HepG2 (cell line): Measurements from ENCODE around the gene HES7. TPM values are rescaled to one million over a fixed set of nuclear protein-coding genes. Genes with fewer than 3 reads are reported as not detected.

ENCODE experiments used
- DPF2 ChIP-seq: sonication (generic); formaldehyde crosslinking; IDR thresholded peaks from 2 replicates; pipeline ENCODE4 v1.4.0; 2020; ENCODE audit warnings: mild to moderate bottlenecking, low read depth, missing genetic modification reagents, borderline replicate concordance
- KDM6A ChIP-seq: IDR thresholded peaks from 2 replicates; pipeline ENCODE4 v1.6.1; 2016; ENCODE audit warnings: low read depth
- MEIS1 ChIP-seq: sonication (generic); formaldehyde crosslinking; IDR thresholded peaks from 2 replicates; pipeline ENCODE4 v1.9.0; 2021; ENCODE audit warnings: mild to moderate bottlenecking, missing genetic modification reagents, moderate library complexity, borderline replicate concordance
- MXI1 ChIP-seq: IDR thresholded peaks from 3 replicates; pipeline ENCODE4 v1.6.1; 2012; ENCODE audit warnings: low read depth, low read length, inconsistent platforms, borderline replicate concordance
- NFKB2 ChIP-seq: sonication (generic); formaldehyde crosslinking; IDR thresholded peaks from 2 replicates; pipeline ENCODE4 v1.4.0; 2020; ENCODE audit warnings: missing genetic modification reagents, borderline replicate concordance
- NFYB ChIP-seq: sonication (generic); formaldehyde crosslinking; IDR thresholded peaks from 2 replicates; pipeline ENCODE4 v1.4.0; 2020; ENCODE audit warnings: missing genetic modification reagents
- NPAS2 ChIP-seq: sonication (generic); formaldehyde crosslinking; IDR thresholded peaks from 2 replicates; pipeline ENCODE4 v1.8.0; 2022; ENCODE audit warnings: mild to moderate bottlenecking, missing genetic modification reagents, borderline replicate concordance
- POLR2AphosphoS2 ChIP-seq: IDR thresholded peaks from 2 replicates; pipeline ENCODE4 v1.6.1; 2011; ENCODE audit warnings: low read depth, low read length, improper control_type of control experiment
- RFXAP ChIP-seq: sonication (generic); formaldehyde crosslinking; IDR thresholded peaks from 2 replicates; pipeline ENCODE4 v1.4.0; 2020; ENCODE audit warnings: missing genetic modification reagents, borderline replicate concordance
- SOX6 ChIP-seq, 2 experiments: fragments of 450-650 bp in 1 of 2; sonication (generic) in 1 of 2; formaldehyde crosslinking in 1 of 2; IDR thresholded peaks; 2 replicates each; pipeline versions ENCODE4 v1.4.0 to v1.6.1; 2017 to 2020; ENCODE audit warnings: antibody characterized with exemption in 1 of 2, mild to moderate bottlenecking in 1 of 2, missing genetic modification reagents in 1 of 2
- SRSF9 ChIP-seq: fragments of 200-400 bp; formaldehyde crosslinking; IDR thresholded peaks from 2 replicates; pipeline ENCODE4 v1.6.1; 2018; ENCODE audit warnings: borderline replicate concordance, mild to moderate bottlenecking, low read depth, low read length; ENCODE audit not compliant: insufficient read depth, poor library complexity, severe bottlenecking
- TMF1 ChIP-seq: sonication (generic); formaldehyde crosslinking; IDR thresholded peaks from 2 replicates; pipeline ENCODE4 v1.8.1; 2022; ENCODE audit warnings: low read depth, missing genetic modification reagents
- ZNF17 ChIP-seq: sonication (generic); formaldehyde crosslinking; IDR thresholded peaks from 2 replicates; pipeline ENCODE4 v1.5.0; 2020; ENCODE audit warnings: mild to moderate bottlenecking, missing genetic modification reagents
- ZNF260 ChIP-seq: sonication (generic); formaldehyde crosslinking; IDR thresholded peaks from 2 replicates; pipeline ENCODE4 v1.4.0; 2020; ENCODE audit warnings: missing genetic modification reagents, low read depth, mild to moderate bottlenecking, borderline replicate concordance
- ZNF263 ChIP-seq: sonication (generic); formaldehyde crosslinking; IDR thresholded peaks from 2 replicates; pipeline ENCODE4 v1.4.0; 2020; ENCODE audit warnings: missing genetic modification reagents
- ZNF264 ChIP-seq: sonication (generic); formaldehyde crosslinking; IDR thresholded peaks from 2 replicates; pipeline ENCODE4 v1.4.0; 2020; ENCODE audit warnings: missing genetic modification reagents
- ZNF337 ChIP-seq: sonication (generic); formaldehyde crosslinking; IDR thresholded peaks from 2 replicates; pipeline ENCODE4 v1.5.1; 2020; ENCODE audit warnings: missing genetic modification reagents, low read depth, mild to moderate bottlenecking, borderline replicate concordance
- ZNF562 ChIP-seq: sonication (generic); formaldehyde crosslinking; IDR thresholded peaks from 2 replicates; pipeline ENCODE4 v1.8.0; 2022; ENCODE audit warnings: missing genetic modification reagents, borderline replicate concordance
- ZNF614 ChIP-seq: IDR thresholded peaks from 2 replicates; pipeline ENCODE4 v1.6.1; 2018; ENCODE audit warnings: missing biosample characterization, missing genetic modification reagents, inconsistent platforms, borderline replicate concordance
- ZNF619 ChIP-seq: sonication (generic); formaldehyde crosslinking; IDR thresholded peaks from 2 replicates; pipeline ENCODE4 v1.4.0; 2020; ENCODE audit warnings: mild to moderate bottlenecking, missing genetic modification reagents
- ZNF660 ChIP-seq: sonication (generic); formaldehyde crosslinking; IDR thresholded peaks from 2 replicates; pipeline ENCODE4 v1.5.1; 2020; ENCODE audit warnings: mild to moderate bottlenecking, low read depth, missing genetic modification reagents, borderline replicate concordance
- ZNF792 ChIP-seq: IDR thresholded peaks from 2 replicates; pipeline ENCODE4 v1.6.1; 2016
- ZSCAN25 ChIP-seq: sonication (generic); formaldehyde crosslinking; IDR thresholded peaks from 2 replicates; pipeline ENCODE4 v1.8.0; 2022; ENCODE audit warnings: mild to moderate bottlenecking, missing genetic modification reagents
- ZXDC ChIP-seq: sonication (generic); formaldehyde crosslinking; IDR thresholded peaks from 2 replicates; pipeline ENCODE4 v1.5.0; 2020; ENCODE audit warnings: mild to moderate bottlenecking, missing genetic modification reagents
- polyA plus RNA-seq, 8 experiments: library from polyadenylated mRNA; depleted of rRNA in 3 of 8; stranded (reverse) in 7 of 8; unstranded in 1 of 8; fragments of >200 nt; fragmentation: Illumina TruSeq in 4 of 8; extraction: Trizol in 4 of 8; gene quantifications; 2 replicates each; pipeline versions ENCODE4 v1.2.1 to v1.2.3, GENCODE V29; 2011 to 2016; ENCODE audit warnings: low read depth in 4 of 8, missing spikeins in 1 of 8, mixed read lengths in 1 of 8; ENCODE audit not compliant: insufficient read depth in 1 of 8
- total RNA-seq, 5 experiments: library from RNA; depleted of rRNA; stranded (reverse); fragments of >200 nt; fragmentation: Illumina TruSeq; extraction: Trizol; gene quantifications; 2 replicates each; pipeline ENCODE4 v1.2.3, GENCODE V29; 2016; ENCODE audit warnings: low read depth in 1 of 5
- TF ChIP-seq, protein P1 (sequence below): sonication (generic); formaldehyde crosslinking; IDR thresholded peaks from 2 replicates; pipeline ENCODE4 v1.4.0; 2020; ENCODE audit warnings: mild to moderate bottlenecking, missing genetic modification reagents

Gene HES7
- total and polyA plus RNA-seq, 2 of the 13 experiments (the other 11 are each of a cell fraction or from before 2014, with no cell fraction given) = not detected

- TF ChIP-seq MXI1 (peak; percentile 84), ZNF260 (CRISPR knock-in tag) (0 out of 2 replicates have a peak, but pooled peaks have one; percentile 20), NFKB2 (CRISPR knock-in tag) (no peak; the same call in 1 of the 2 replicates), SOX6 (IDR thresholded peaks at IDR 0.05) (no peak), SOX6 (CRISPR knock-in tag; IDR thresholded peaks at IDR 0.05) (peak; percentile 92), ZNF614 (CRISPR knock-in tag) (peak; percentile 99), ZSCAN25 (CRISPR knock-in tag) (no peak; the same call in 1 of the 2 replicates), TMF1 (peak; percentile 85), ZNF792 (peak; percentile 99), POLR2AphosphoS2 (peak; percentile 100), NFYB (peak; percentile 20; the same call in 1 of the 2 replicates), ZNF562 (no peak; the same call in 1 of the 2 replicates), ZNF660 (CRISPR knock-in tag) (no peak), ZNF263 (CRISPR knock-in tag) (peak; percentile 42; the same call in 1 of the 2 replicates), MEIS1 (no peak; the same call in 1 of the 2 replicates), ZNF264 (CRISPR knock-in tag) (peak; percentile 97; the same call in 1 of the 2 replicates), ZNF337 (peak; percentile 58; the same call in 1 of the 2 replicates), ZXDC (CRISPR knock-in tag) (peak; percentile 84; the same call in 1 of the 2 replicates), SRSF9 (no peak), RFXAP (CRISPR knock-in tag) (peak; percentile 96), KDM6A (0 out of 2 replicates have a peak, but pooled peaks have one; percentile 15), DPF2 (no peak), ZNF17 (CRISPR knock-in tag) (no peak), ZNF619 (CRISPR knock-in tag) (no peak), NPAS2 (CRISPR knock-in tag) (no peak)
- TF ChIP-seq, protein P1, sequence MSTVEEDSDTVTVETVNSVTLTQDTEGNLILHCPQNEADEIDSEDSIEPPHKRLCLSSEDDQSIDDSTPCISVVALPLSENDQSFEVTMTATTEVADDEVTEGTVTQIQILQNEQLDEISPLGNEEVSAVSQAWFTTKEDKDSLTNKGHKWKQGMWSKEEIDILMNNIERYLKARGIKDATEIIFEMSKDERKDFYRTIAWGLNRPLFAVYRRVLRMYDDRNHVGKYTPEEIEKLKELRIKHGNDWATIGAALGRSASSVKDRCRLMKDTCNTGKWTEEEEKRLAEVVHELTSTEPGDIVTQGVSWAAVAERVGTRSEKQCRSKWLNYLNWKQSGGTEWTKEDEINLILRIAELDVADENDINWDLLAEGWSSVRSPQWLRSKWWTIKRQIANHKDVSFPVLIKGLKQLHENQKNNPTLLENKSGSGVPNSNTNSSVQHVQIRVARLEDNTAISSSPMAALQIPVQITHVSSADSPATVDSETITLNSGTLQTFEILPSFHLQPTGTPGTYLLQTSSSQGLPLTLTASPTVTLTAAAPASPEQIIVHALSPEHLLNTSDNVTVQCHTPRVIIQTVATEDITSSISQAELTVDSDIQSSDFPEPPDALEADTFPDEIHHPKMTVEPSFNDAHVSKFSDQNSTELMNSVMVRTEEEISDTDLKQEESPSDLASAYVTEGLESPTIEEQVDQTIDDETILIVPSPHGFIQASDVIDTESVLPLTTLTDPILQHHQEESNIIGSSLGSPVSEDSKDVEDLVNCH (CRISPR knock-in tag) = no peak
These were observed 49.4 kb upstream of the HES7 start (continued) for GRCh38 chr17:8173056-8173870.
